AG04449 (cell line): Measurements from ENCODE around the gene TAF1C.
"Not testable (repeated sequence)": the region's sequence is repeated elsewhere in the genome, so short reads cannot be mapped to it uniquely, and the experiment has no call there.

ENCODE experiments used
- CTCF ChIA-PET: fragments of 350-600 bp; formaldehyde crosslinking; extraction: SDS; loops from one replicate; lab custom pipeline; 2021; ENCODE audit warnings: antibody characterized with exemption; lab: Yijun Ruan, JAX
- POLR2A ChIA-PET: fragments of 400-600, 350-600 bp; formaldehyde crosslinking; extraction: SDS; loops from one replicate; lab custom pipeline; 2020; ENCODE audit warnings: antibody characterized with exemption, inconsistent platforms; lab: Yijun Ruan, JAX
- DNase-seq: peaks from one replicate; pipeline ENCODE4 v3.0.0-alpha.2; 2010; ENCODE audit warnings: low read depth, low spot score
- H3K4me3 ChIP-seq: 2 replicates; pipeline ENCODE4 v1.5.1; 2011; ENCODE audit warnings: low read depth, mild to moderate bottlenecking, control low read depth, low read length
- CTCF ChIP-seq: IDR thresholded peaks from one replicate; pipeline ENCODE4 v1.5.1; 2011; ENCODE audit warnings: mild to moderate bottlenecking, moderate library complexity, low read length, control low read depth, inconsistent platforms; ENCODE audit not compliant: insufficient read depth; ENCODE audit errors: missing control alignments

Gene TAF1C

GRCh38 chr16:84224554-84224953 is 37.7 kb upstream of the TAF1C start:
- ChIA-PET POLR2A (interaction anchor here (0.6 kb wide), 1 partner anchor 55 kb away, joined by 3 read pairs; no protein-coding TSS in a partner anchor), CTCF (interaction anchor here (0.6 kb wide), 1 partner anchor 398 kb away, joined by 4 read pairs; no protein-coding TSS in a partner anchor)
- DNase-seq: no peak
- no peak for TF ChIP-seq CTCF
- H3K4me3 ChIP-seq: no peak overlapping the region

GRCh38 chr16:84223456-84223855 is 36.6 kb upstream of the TAF1C start:
- POLR2A ChIA-PET: interaction anchor here (0.5 kb wide), 1 partner anchor 173 kb away, joined by 3 read pairs; no protein-coding TSS in a partner anchor
- no peak for TF ChIP-seq CTCF
- CTCF ChIA-PET: no interaction called here
- H3K4me3 ChIP-seq: no peak overlapping the region
- DNase-seq: no peak

- ChIA-PET CTCF (interaction anchor here (1.0 kb wide), 1 partner anchor 11 kb away, joined by 3 read pairs; no protein-coding TSS in a partner anchor), POLR2A (no interaction called here)
- peak; percentile 14 for DNase-seq
Measured at GRCh38 chr16:84220851-84221250, 34.0 kb upstream of the TAF1C start.

GRCh38 chr16:84218956-84219355 is 32.1 kb upstream of the TAF1C start:
- no peak overlapping the region for H3K4me3 ChIP-seq
- POLR2A ChIA-PET: no interaction called here
- no peak for TF ChIP-seq CTCF
- CTCF ChIA-PET: interaction anchor here (1.1 kb wide), 1 partner anchor 32 kb away, joined by 3 read pairs; no protein-coding TSS in a partner anchor
- DNase-seq: no peak

More at GRCh38 chr16:84220851-84221250, 34.0 kb upstream of the TAF1C start:
- TF ChIP-seq CTCF: no peak
- no peak overlapping the region for H3K4me3 ChIP-seq

GRCh38 chr16:84218176-84218823 is 31.4 kb upstream of the TAF1C start:
- no peak overlapping the region for H3K4me3 ChIP-seq
- CTCF ChIA-PET: interaction anchor here (1.1 kb wide), 1 partner anchor 31 kb away, joined by 3 read pairs; no protein-coding TSS in a partner anchor
- POLR2A ChIA-PET: no interaction called here
- no peak for TF ChIP-seq CTCF
- no peak for DNase-seq

GRCh38 chr16:84216144-84216543 is 29.3 kb upstream of the TAF1C start:
- CTCF ChIA-PET: interaction anchor here (0.9 kb wide), 1 partner anchor 29 kb away, joined by 3 read pairs; the partner anchor contains the start of gene TAF1C
- POLR2A ChIA-PET, DNase-seq, H3K4me3 ChIP-seq: not testable (repeated sequence)
